NCI-H1436 (cell line): ENCODE results near the gene WSB2.

Experiments
- DNase-seq: peaks from one replicate; lab custom pipeline; 2025; lab: John Stamatoyannopoulos, UW

The WSB2 gene

GRCh38 chr12:118061873-118062843 is 1.2 kb upstream of the WSB2 start:
- peak; percentile 32 for DNase-seq

DNA sequence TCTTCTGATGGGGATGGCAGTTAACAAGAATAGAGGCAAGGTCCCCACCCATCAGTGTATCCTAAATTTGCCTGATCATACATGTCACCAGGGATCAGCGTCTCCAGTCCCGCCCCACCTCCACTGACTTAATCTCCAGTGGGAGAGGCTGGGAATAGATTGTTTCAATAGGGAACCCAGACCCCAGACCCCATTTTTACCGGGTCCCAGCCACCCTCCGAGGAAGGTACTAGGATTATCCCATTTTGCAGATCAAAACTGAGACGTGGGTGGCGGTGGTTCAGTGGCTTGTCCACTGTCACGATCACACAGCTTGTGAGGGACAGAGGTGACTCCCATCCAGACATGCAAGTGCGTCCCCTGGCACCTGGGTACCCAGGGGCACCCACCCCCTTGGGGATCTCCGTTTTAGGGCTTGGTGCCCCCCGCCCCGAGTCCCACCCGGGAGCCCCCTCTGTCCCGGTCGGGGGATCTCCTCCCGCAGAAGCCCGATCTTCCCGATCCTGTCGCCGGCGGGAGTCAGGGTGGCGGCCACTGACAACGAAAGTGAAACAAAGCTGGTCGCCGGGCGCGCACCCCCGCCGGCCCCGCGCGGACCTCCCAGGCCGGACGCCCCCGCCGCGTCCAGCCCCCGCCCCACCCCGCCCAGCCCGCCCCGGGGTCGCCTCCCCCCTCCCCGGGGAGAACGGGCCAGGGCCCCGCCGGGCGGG is 523 bp downstream of the WSB2 start:
- DNase-seq: no peak

- DNase-seq: no peak
These were observed 1.4 kb downstream of the WSB2 start for GRCh38 chr12:118059341-118060191.

- no peak for DNase-seq
These were observed 2.1 kb downstream of the WSB2 start for GRCh38 chr12:118058881-118059280.

- DNase-seq: no peak
These were observed 2.8 kb downstream of the WSB2 start for GRCh38 chr12:118058227-118058626.

GRCh38 chr12:118055865-118056773 is 4.9 kb downstream of the WSB2 start:
- no peak for DNase-seq

DNA sequence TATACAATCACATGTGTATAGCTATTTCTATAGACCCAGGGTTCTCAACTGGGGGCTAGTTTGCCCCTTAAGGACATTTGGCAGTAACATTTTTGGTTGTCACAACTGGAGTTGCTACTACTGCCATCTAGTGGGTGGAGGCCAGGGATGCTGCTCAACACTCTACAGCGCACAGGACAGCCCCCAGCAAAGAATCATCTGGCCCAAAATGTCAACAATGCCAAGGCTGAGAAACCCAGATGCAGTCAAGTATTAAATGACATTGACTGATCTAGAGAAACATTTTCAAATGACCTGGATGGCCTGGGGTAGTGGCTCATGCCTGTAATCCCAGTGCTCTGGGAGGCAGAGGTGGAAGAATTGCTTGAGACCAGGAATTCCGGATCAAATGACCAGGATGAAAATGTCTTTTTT is 5.8 kb downstream of the WSB2 start:
- peak; percentile 40 for DNase-seq

DNA sequence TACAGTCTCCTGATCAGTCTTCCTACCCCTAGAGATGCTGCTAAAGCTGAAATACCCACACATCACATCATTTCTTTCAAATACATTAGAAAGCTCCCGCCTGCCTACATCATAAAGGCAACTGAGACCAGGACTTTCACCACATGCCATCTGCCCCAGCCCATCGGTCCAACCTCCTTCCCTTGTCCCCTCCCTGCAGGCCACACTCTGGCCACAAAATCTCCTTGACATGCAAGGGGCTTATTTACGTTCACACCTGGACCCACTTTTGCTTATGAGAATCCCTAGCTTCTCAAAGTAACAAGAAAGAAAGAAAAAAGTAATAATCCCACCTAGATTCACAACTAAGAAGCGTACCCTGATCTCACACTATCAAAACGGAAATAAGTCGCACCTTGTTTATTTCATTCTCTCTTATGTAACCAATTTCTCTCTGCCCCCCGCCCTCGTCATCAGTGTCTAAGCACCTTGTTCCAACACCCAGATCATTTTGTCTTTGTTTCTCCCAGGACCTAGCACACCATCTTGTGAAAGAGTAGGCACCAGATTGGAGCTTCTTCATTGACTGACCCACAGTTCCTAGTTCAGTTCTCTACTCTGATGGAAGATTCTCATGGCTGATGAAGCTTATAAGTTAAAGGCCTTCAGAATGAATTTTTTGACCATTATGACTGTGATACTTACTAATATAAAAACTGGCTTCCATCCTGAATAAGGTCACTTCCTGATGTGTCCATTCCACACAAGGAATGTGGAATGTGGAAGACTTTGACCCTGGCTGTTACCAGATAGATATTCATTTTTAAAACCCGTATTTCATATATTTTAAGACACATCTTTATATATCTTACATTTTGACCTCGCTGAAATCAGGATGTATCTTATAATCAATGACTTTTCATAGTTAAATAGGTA is 7.7 kb downstream of the WSB2 start:
- no peak for DNase-seq

DNA sequence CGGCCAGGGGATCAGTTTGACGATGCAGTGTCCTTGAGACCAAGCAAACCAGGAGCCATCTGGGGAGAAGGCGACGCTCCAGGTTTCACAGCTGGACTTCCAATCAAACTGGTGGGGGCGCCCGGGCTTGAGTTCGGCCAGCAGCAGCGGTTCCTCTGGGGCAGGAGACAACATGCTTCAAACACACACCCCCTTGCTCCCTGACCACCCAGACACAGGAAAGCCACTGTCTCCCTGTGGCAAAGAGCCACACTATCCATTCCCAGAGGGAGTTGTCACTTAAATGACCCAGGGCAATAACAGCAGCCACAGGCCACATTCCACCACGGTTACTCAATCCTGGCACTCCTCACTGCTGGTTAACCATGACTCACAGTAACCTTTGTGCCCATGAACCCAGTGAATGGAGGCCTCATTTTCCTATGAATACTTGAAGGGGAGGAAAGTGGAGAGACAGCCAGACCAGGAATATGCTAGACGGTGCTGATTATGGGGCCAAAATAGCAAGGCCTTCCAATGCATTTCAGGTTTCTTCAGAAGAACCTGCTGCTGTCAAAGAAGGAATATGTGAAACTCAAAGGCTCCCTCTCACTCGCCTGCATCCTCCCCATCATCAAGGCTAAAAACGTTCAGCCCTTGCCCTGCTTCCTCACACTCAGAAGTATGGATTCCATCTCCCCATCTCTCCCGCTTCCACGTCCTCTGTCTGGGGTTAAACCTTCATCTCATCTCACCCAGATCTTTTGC is 8.5 kb downstream of the WSB2 start:
- no peak for DNase-seq

DNA sequence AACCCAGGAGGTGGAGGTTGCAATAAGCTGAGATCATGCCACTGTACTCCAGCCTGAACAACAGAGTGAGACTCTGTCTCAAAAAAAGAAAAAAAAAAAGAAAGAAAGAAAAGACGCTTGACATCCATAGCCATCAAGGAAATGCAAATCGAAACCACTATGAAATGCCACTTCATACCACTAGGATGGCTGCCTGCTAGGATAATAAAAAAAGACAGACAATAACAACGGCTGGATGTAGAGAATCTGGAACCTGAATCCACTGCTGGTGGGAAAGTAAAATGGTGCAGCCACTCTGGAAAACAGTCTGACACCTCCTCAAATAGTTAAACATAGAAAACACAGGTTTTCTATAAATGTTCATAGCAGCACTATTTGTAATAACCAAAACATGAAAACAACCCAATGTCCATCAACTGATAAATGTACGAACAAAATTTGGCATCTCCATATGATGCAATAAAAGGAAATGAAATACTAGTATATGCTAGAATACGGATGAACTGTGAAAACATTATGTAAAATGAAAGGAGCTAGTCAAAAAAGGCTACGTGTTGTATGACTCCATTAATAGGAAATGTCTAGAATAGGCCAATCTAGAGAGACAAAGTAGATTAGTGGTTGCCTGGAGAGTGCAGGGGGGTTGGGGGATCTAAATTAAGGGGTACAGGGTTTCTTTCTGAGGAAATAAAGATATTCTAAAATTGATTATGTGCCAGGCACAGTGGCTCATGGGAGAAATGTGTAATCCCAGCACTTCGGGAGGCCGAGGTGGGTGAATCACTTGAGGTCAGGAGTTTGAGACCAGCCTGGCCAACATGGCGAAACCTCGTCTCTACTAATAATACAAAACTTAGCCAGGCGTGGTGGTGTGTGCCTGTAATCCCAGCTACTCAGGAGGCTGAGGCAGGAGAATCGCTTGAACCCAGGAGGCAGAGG is 9.7 kb downstream of the WSB2 start:
- no peak for DNase-seq

DNA sequence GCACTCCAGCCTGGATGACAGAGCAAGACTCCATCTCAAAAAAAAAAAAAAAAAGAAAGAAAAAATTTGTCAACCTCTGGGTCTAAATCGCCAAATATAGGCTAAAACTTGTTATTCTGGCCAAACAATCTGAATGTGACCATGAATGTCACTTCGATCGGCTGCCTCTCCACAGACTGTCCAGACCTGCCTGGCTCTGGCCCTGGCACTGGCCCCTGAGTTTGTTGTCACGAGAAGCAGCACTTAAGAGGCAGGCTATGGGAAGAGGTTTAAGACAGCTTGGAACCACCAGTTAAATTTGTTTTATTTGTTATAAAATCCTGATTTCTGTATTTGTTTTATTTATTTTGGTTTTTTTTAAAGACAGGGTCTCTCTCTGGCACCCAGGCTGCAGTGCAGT is 14.5 kb downstream of the WSB2 start:
- no peak for DNase-seq

- DNase-seq: no peak
These were observed 16.4 kb downstream of the WSB2 start for GRCh38 chr12:118044577-118044976.

DNA sequence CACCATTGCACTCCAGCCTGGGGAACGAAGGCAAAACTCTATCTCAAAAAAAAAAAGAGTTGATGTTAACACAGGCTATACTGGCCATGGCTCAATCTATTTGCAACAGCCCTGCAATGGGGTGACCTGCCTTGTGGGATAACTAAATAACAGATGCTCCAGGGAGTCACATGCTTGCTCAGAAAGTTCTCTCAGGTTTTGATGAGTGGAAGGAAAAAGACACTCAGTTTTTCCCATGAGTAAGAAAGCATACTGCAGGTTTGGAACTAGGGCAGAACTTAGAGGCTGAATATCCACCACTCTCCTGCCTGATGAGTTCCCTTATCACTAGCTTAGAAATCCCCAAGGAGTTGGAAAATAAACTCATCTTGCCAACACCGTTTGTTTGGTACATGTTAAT is 16.9 kb downstream of the WSB2 start:
- DNase-seq: no peak

- DNase-seq: no peak
These were observed 18.9 kb downstream of the WSB2 start for GRCh38 chr12:118042091-118042490.

- no peak for DNase-seq
These were observed 22.8 kb downstream of the WSB2 start for GRCh38 chr12:118038137-118038536.

- no peak for DNase-seq
These were observed 24.1 kb downstream of the WSB2 start for GRCh38 chr12:118036672-118037411.
